ENCODE results near the gene ZNFX1. TPM values are rescaled to one million over a fixed set of nuclear protein-coding genes. Genes with fewer than 3 reads are reported as not detected.
"Not testable (repeated sequence)": the region's sequence is repeated elsewhere in the genome, so short reads cannot be mapped to it uniquely, and the experiment has no call there.

ZNFX1 gene
- total and polyA plus RNA-seq, 2 donors from 2014 or later, result 8.0 to 44.0 TPM

DNA sequence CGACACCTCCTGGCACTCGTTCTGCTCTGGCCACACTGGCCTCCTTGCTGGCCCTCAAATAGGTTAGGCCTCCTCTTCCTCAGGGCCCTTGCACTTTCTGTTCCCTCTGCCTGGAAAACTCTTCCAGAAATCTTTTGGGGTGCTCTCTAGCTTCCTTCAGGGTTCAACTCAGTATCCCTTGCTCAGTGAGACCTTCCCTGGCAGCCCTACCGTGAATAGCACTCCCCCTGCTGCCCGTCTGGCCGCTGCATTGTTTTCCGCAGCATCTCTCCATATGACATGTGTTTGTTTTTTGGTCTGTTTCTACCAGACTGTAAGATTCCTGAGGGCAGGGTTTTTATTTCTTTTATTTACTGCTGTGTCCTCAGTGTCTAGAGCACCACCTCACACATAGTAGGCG, 52.0 kb downstream of the ZNFX1 start:
- Histone ChIP-seq H3K27me3 (ENCODE audit: control insufficient read depth, insufficient read depth, low read length) (no peaks in the 10 kb centered on the region), H3K9ac (ENCODE audit: low read length in 3 of 3) (no peak overlapping the region), H3K4me1 (ENCODE audit: control insufficient read depth in 2 of 3, insufficient read depth in 2 of 3, low read depth in 1 of 3, low read length in 3 of 3) (peaks cover 0 to 3% (median 0%) of the 10 kb centered on the region in 3 donors), H3K36me3 (ENCODE audit: control insufficient read depth in 2 of 3, insufficient read depth in 3 of 3, low read length in 3 of 3) (peaks cover 8 to 59% (median 37%) of the 10 kb centered on the region in 3 donors), H3K9me3 (ENCODE audit: control insufficient read depth in 2 of 3, insufficient read depth in 1 of 3, low read length in 3 of 3) (no peaks in the 10 kb centered on the region), H3K27ac (ENCODE audit: low read depth in 2 of 2, low read length in 2 of 2) (no peak overlapping the region), H3K4me3 (ENCODE audit: low read length in 3 of 3) (no peak overlapping the region)
- FAIRE-seq (no peak), DNase-seq (no peak)
- TF ChIP-seq, protein P1, sequence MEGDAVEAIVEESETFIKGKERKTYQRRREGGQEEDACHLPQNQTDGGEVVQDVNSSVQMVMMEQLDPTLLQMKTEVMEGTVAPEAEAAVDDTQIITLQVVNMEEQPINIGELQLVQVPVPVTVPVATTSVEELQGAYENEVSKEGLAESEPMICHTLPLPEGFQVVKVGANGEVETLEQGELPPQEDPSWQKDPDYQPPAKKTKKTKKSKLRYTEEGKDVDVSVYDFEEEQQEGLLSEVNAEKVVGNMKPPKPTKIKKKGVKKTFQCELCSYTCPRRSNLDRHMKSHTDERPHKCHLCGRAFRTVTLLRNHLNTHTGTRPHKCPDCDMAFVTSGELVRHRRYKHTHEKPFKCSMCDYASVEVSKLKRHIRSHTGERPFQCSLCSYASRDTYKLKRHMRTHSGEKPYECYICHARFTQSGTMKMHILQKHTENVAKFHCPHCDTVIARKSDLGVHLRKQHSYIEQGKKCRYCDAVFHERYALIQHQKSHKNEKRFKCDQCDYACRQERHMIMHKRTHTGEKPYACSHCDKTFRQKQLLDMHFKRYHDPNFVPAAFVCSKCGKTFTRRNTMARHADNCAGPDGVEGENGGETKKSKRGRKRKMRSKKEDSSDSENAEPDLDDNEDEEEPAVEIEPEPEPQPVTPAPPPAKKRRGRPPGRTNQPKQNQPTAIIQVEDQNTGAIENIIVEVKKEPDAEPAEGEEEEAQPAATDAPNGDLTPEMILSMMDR (IDR thresholded peaks at IDR 0.05; ENCODE audit: borderline replicate concordance, extremely low read depth, insufficient read depth), result no peak
- intact Hi-C loops (cut with DNase I), result no loop called here

DNA sequence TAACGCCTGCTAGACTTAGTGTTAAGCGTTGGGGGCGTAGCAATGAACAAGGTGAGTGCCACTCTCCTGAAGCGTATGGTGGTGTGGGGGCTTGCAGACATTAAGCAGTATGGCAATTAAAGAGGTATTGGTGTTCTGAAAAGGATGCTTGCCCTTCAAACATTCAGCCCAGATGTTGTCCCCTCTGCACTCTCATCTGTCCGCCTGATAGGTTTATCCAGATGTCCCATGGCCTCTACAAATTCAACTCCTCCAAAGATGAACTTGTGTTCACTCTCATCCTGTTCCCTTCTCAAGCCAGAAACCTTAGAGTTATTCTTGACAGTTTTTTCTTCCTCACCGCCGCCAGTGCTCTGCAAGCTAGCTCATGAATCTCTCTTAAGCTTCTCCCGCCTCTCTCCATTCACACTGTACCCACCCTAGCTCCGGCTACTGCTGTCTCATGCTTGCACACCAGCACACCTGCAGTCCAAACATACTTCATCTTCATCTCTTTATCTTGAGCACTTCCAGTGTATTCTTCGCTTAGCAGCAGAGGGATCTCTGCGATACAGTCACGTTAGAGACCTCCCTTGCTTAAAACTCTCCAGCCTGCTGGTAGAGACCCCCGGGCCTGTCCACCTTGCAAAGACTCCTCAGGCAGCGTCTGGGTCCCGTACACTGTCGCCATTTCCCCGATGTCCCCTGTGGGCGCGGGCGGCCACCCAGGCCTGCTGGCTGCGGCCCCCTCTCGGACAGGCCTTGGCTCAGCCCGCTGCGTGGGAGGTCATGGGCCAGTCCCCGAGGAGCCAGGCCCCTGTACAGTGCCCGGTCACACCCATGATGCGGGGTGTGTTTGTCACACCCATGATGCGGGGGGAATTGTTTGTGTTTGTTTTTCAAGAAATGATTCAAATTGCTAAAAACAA, 57.7 kb downstream of the ZNFX1 start:
- H3K4me1 ChIP-seq (ENCODE audit: control insufficient read depth in 2 of 3, insufficient read depth in 2 of 3, low read depth in 1 of 3, low read length in 3 of 3), result peaks cover 0 to 7% (median 6%) of the 10 kb centered on the region in 3 donors
- intact Hi-C loops (cut with DNase I), result loop anchor here (5.0 kb wide), 1 partner anchor 88 kb away; no protein-coding TSS in a partner anchor
- no peak for FAIRE-seq
- TF ChIP-seq, protein P1 (IDR thresholded peaks at IDR 0.05; ENCODE audit: borderline replicate concordance, extremely low read depth, insufficient read depth), result no peak
- peak overlapping the region; percentile 83 to 99 (median 97) for H3K4me3 ChIP-seq (ENCODE audit: low read length in 3 of 3)
- no peaks in the 10 kb centered on the region for H3K9me3 ChIP-seq (ENCODE audit: control insufficient read depth in 2 of 3, insufficient read depth in 1 of 3, low read length in 3 of 3)
- DNase-seq, result peak in 1 of 5 donors; percentile 52
- peaks cover 8 to 24% (median 22%) of the 10 kb centered on the region in 3 donors for H3K36me3 ChIP-seq (ENCODE audit: control insufficient read depth in 2 of 3, insufficient read depth in 3 of 3, low read length in 3 of 3)
- H3K9ac ChIP-seq (ENCODE audit: low read length in 3 of 3), result peak overlapping the region; percentile 70 to 99 (median 89)
- H3K27ac ChIP-seq (ENCODE audit: low read depth in 2 of 2, low read length in 2 of 2), result peak overlapping the region; percentile 37 to 82
- H3K27me3 ChIP-seq (ENCODE audit: control insufficient read depth, insufficient read depth, low read length), result no peaks in the 10 kb centered on the region

DNA sequence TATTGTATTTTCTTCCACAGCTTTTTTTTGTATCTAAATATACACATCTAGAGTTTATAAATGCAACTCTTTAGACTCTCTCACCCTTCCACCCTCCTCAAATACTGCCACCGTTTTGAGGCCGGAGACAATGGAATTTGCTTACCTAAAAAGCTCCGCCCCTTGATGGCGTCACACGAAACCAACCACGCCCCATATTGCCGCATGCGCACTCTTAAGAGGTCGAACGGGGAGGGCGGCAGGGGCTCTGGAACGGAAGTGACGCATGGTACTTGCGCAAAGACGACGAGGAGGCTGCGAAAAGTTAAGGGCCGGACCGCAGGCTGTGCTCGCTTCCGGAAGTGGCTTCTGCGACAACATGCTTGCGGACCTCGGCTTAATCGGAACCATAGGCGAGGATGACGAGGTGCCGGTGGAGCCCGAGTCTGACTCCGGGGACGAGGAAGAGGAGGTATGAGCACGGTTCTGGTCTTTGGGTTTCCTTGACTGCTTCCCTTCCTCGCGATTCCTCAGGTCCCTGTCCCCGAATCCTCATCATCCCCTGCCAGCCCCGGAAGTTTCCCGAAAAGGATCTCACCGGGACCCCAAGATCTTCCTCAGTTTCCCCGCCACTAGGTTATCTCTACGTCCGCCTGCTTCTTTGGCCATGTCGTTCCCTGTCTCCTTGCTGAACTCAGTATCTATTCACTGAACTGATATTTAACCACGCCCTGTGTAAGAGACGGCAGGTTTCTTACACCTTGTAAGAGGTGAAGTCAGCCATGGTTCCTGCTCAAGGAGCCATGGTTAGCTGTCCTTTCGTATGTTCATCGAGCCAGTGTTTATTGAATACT, 58.5 kb downstream of the ZNFX1 start, which contains the start of gene DDX27:
TSS of gene DDX27 (plus strand) at position 326 of the 833 bp plus-strand sequence. CDS start at position 359, 33 bp downstream.
- Histone ChIP-seq H3K9me3 (ENCODE audit: control insufficient read depth in 2 of 3, insufficient read depth in 1 of 3, low read length in 3 of 3) (no peaks in the 10 kb centered on the region), H3K27ac (ENCODE audit: low read depth in 2 of 2, low read length in 2 of 2) (peak within 1 kb of the TSS; percentile 37 to 82), H3K4me3 (ENCODE audit: low read length in 3 of 3) (peak within 1 kb of the TSS; percentile 83 to 99 (median 97)), H3K4me1 (ENCODE audit: control insufficient read depth in 2 of 3, insufficient read depth in 2 of 3, low read depth in 1 of 3, low read length in 3 of 3) (peaks cover 0 to 7% (median 6%) of the 10 kb centered on the region in 3 donors), H3K36me3 (ENCODE audit: control insufficient read depth in 2 of 3, insufficient read depth in 3 of 3, low read length in 3 of 3) (peaks cover 2 to 20% (median 14%) of the 10 kb centered on the region in 3 donors), H3K9ac (ENCODE audit: low read length in 3 of 3) (peak within 1 kb of the TSS; percentile 70 to 99 (median 89)), H3K27me3 (ENCODE audit: control insufficient read depth, insufficient read depth, low read length) (no peaks in the 10 kb centered on the region)
- FAIRE-seq (peak; percentile 99), DNase-seq (peak; percentile 99 to 100 (median 99))
- intact Hi-C loops (cut with DNase I), result loop anchor here (5.0 kb wide), 1 partner anchor 87 kb away; no protein-coding TSS in a partner anchor
- TF ChIP-seq, protein P1 (IDR thresholded peaks at IDR 0.05; ENCODE audit: borderline replicate concordance, extremely low read depth, insufficient read depth), result no peak

GRCh38 chr20:49218739-49219090, 59.1 kb downstream of the ZNFX1 start:
- not testable (repeated sequence) for H3K27me3 ChIP-seq (ENCODE audit: control insufficient read depth, insufficient read depth, low read length); FAIRE-seq; H3K4me1 ChIP-seq (ENCODE audit: control insufficient read depth in 2 of 3, insufficient read depth in 2 of 3, low read depth in 1 of 3, low read length in 3 of 3); H3K9me3 ChIP-seq (ENCODE audit: control insufficient read depth in 2 of 3, insufficient read depth in 1 of 3, low read length in 3 of 3)
- Histone ChIP-seq H3K27ac (ENCODE audit: low read depth in 2 of 2, low read length in 2 of 2) (peak overlapping the region; percentile 37 to 38), H3K4me3 (ENCODE audit: low read length in 3 of 3) (peak overlapping the region in 2 of 3 donors; percentile 15 to 48), H3K36me3 (ENCODE audit: control insufficient read depth in 2 of 3, insufficient read depth in 3 of 3, low read length in 3 of 3) (peaks cover 2 to 18% (median 10%) of the 10 kb centered on the region in 3 donors), H3K9ac (ENCODE audit: low read length in 3 of 3) (peak overlapping the region in 2 of 3 donors; percentile 53 to 56)
- DNase-seq, result peak in 1 of 5 donors; percentile 73
- intact Hi-C loops (cut with DNase I), result loop anchor here (5.0 kb wide), 1 partner anchor 86 kb away; no protein-coding TSS in a partner anchor
